GM18502 (cell line): ENCODE results near the gene SFT2D1.

Experiments used
- ATAC-seq: cut with Tn5 transposase; IDR thresholded peaks from one replicate; pipeline ENCODE4 v1.9.1; 2021; ENCODE audit warnings: mild to moderate bottlenecking; ENCODE audit not compliant: unreplicated experiment, poor library complexity

The SFT2D1 gene

DNA sequence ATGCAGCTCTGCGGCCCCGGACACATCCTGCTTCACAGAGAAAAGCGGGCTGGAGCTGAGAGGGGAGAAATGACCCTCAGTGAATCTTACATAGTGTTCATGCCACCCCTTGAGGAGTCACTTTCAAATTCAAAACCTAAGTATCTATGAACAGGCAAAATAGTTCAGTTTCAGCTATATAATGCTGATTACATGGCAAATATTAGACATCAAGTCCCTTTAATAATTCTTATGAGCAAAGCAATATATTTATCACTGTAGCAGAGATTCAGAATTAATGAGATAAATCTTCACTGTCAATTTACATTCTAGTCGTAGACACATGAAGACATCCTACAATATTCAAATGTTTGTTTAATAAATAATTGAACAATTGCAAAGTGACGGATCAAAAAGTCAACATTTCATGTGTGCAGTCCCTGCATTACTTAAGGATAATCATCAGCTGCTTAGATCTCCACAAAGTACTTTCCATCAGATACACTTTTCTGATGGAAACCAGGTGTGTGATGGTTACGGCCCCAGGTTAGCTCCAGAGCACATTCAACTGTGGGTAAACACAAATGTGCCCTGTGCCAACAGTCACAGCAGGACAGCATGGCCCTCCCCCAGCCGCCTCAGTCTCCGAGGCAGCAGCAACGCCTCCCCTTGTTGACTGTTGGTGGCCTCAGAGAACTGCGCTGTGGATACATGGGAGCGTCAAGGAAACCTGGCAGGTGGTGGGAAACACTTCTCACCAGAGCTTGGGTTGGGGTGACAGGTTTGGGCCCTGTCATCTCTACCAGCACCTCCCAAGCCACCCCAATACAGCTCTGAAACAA is 33.4 kb downstream of the SFT2D1 start:
- ATAC-seq, result no peak

DNA sequence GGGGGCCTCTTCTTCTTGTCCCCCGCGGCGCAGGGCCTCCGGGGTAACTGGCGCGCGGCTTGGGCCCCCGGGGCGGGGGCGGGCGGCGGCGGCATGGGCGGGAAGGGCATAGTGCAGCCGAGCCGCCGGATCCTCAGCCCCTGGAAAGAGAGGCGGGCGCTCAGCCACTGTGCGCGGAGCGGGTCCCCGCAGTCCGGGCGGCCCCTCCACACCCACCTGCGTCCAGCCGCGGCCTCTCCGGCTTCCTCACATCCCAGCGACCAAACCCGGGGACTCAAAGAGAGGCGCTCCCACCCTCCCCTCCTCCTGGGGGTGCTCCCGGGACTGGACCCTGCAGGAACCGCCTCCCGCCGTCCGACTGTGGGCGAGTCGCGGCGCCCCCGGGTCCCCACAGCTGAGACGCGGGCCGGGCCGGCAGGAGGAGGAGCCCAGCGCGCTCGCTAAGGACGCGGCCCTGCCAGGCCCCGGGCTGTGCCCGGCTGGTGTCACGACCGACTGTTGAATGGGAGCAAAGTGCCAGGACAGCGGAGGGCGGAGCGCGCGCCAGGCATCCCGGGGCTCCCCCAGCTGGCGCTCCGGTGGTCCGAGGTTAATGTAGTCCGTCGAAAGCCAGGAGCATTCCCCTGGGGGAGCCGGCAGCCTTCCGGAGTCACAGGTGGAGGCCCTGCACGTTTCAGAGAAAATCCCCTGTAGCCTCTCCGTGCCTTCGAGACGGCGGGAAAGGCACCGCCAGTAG is 34.1 kb downstream of the SFT2D1 start, which contains the start of gene PRR18:
Gene PRR18 (minus strand): TSS at position 360 of the 736 bp plus-strand sequence. CDS start 250 bp downstream, at position 110.
- ATAC-seq, result peak; percentile 59

DNA sequence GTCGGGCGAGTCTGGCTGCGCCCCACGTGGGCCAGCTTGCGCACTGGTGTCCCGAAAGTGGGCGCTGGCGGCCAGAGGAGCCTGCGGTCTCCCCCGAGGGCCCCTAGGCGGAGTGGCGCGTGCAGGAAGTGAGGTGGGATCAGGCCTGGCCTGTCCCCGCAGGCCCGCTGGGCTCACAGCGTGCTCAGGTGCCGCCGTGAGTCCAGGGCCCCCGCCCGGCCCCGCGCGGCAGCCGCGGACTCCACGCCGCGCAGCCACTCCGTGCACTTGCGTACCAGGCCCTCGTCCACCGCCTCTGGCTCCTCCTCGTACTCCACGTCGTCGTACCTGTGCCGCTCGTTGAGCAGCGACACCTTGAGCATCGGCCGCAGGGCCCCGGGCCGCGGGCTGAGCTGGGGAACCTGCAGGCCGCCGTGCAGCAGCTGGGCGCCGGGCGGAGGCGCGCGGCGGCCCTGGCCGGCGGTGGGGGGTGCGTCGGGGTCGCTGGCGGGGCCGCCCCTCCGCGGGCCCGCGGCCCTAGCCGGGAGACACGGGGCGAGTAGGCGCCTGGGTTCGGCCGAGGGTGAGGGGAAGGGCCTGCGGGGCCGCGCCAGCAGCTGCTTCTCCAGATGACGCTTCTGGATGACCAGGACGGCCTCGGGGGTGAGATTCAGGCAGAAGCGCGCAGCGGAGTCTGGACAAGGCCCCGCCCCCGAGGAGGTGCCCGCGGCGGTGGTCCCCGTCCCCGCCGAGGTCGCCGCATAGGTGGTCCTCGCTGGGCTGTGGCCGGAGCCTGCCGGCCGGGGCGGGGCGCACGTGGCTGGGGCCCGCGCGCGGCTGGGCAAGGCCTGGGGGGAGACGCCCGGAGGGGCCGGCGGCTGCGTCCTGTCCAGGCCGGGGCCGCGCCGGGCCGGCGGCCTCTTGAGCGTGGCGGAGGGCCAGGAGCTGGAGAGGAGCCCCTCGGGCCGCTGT is 35.0 kb downstream of the SFT2D1 start:
- ATAC-seq, result peak; percentile 35

DNA sequence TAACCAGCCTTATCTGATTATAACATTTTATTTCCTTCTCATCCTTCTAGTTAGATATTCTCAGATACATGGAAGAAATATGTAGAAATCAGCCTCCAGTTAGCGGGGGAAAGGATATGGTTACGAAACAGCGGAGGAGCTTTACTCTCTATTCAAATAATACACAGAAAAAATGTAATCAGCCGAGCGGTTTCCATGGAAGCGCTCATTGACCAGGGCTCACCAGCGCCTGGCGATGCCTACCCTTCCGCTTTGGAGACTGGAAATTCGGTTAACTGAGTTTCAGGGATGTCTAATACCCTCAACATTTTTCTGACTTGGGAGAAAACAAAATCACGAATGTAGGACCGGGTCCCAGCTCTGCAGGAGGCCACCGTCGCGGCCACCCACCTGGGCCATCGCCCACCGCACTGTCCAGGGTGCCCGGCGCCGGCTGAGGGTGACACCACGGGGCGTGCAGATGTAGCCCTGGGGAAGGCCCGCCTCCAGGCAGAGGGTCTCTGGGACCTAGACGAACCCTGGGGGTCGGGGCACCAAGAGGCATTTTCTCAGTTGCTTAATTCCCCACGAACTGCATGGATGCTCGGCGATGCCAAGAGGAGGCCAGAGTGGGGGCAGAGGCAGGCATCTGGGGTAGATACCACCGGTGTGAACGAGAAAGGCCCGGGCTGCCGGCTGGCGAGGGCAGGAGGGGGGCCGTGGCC is 35.8 kb downstream of the SFT2D1 start:
- ATAC-seq, result no peak

DNA sequence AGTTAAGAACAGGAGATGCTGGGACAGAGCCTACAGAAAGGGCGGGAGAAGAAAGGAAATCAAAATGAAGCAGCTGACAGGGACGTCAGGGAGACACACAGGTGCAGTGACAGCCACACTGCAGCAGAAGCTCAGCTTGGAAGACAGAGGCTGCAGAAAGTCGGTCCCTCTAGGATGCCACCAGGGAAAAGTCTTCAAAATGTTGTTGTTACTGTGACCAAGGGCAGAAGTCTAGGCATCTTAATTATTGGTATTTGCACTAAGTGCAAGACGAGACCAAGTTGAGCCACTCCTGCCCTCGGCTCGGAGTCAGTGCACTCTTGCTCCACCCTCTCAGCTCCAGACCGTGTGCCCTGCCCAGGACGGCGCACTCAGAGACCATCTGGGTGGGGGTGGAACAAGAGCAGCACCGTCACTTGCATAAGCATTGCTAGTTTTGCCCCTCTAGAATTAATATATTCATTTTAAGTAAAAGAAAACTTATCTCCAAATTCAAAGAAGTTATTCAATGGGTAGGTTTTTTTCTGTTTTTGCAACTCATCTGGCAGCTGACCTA is 36.7 kb downstream of the SFT2D1 start:
- no peak for ATAC-seq

GRCh38 chr6:166304106-166304505 is 38.2 kb downstream of the SFT2D1 start:
- ATAC-seq, result no peak

GRCh38 chr6:166301611-166302529 is 40.5 kb downstream of the SFT2D1 start:
- ATAC-seq, result no peak

GRCh38 chr6:166300357-166300987 is 41.9 kb downstream of the SFT2D1 start:
- no peak for ATAC-seq

DNA sequence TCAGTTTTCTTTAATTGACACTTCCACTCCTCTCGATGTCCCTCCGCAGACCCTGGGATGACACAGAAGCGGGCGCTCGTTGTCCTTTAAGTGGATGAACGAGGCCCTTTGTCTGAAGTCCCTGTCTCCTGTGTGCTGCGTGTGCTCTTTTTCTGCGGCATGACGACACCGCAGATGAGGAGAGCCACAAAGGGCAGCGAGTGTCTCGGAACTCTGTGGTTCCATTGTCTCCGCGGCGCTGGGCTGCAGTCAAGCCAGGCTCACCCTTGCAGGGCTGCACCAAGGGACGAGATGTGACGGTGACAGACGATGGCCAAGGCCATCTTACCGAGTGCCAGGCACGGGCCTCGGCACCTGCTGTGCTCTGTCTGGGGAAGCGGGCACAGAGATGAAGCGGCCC is 44.7 kb downstream of the SFT2D1 start:
- no peak for ATAC-seq

DNA sequence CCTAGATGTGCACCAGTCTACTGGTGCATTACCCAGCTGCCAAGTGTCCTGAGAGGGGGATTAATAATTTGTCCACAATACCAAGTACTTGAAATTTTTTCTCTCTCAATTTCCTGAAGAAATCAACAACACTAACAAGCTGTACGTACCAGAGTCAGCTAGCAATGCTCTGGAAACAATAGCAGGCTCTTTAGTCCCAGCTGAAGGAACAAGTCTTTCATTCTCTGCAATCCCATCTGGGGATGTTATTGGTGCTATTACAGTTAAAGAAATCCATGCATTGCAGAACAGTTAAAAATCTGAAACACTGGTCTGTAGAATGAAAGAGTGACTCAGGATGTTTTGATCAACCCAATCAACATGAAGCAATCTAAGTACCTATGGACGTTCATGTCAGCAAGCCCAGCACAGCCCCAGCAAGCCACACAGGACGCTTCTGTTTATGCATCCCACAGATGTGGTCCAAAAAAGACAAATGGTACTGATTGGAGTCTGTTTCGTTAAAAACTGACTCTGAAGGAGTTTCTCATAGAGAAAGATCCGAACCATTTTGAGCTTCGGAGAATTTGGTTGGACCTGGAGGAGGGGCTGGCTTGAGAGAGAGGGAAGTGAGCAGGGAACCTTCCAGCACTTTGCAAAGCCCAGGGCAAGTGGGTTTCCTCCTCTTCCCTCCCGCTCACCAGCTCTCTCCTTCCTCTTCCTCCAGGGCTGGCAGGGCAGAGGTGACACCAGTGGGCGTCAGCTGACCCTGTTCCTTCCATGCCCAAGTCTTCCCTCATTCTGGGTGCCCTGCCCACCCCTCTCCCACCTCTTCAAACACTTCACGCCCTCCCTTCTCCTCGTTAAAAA is 46.1 kb downstream of the SFT2D1 start:
- ATAC-seq, result no peak

GRCh38 chr6:166293731-166294584 is 48.4 kb downstream of the SFT2D1 start:
- no peak for ATAC-seq

GRCh38 chr6:166289207-166290060 is 52.9 kb downstream of the SFT2D1 start:
- ATAC-seq, result no peak

- ATAC-seq, result peak; percentile 99
Observed at GRCh38 chr6:166286839-166287271, 55.5 kb downstream of the SFT2D1 start.

DNA sequence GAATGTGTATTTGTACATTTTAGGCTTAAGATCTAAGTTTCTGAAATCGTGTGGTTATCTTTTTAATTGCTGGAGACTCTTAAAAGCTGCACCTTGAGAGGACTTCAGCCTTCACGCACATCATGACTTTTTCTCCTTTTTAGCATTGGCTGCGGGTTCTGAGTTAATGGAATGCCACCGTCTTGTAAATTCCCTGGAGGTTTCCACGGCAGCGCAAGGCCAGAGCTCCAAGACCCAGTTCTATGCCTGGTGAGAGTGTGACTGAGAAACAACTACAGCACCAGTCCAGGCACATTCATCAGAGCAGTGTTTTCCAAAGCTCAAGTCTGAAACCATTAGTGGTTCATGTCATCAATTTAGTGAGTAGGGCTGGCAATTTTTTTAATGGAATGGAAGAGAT is 57.1 kb downstream of the SFT2D1 start:
- ATAC-seq, result no peak

DNA sequence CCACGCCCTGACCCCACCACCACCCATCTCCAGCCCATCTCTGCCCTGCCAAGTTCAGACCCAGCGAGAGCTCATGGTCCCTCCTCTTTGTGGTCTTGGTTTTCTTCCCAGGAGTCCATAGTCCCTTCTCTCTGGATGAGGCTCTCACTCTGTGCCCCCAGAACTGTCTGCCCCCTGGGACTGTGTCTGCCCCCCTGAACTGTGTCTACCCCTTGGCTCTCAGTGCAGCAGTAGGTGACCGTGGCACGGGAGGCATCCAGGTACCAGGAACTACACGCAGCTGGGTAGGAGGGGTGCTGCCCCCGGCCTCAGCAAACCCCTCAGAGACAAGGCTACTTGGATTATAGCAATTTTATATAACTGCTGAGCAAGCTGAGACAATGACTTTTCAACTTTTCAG is 57.7 kb downstream of the SFT2D1 start:
- no peak for ATAC-seq
